Mammary epithelial cell (primary cell): Measurements from ENCODE around the gene CACNA1D.

Experiments used
- CTCF ChIP-seq, 2 donors: IDR thresholded peaks in 1 of 2; conservative IDR thresholded peaks in 1 of 2; 2 replicates each; pipeline ENCODE4 v1.5.1; 2011 to 2012; ENCODE audit warnings: inconsistent platforms in 2 of 2, low read length in 2 of 2, mild to moderate bottlenecking in 2 of 2, control low read depth in 1 of 2, low read depth in 1 of 2; ENCODE audit not compliant: insufficient read depth in 1 of 2; ENCODE audit errors: extremely low read depth in 1 of 2
- EZH2 ChIP-seq: IDR thresholded peaks from 2 replicates; pipeline ENCODE4 v1.6.1; 2012; ENCODE audit warnings: low read length, inconsistent platforms, borderline replicate concordance

- no peak for TF ChIP-seq CTCF (conservative IDR thresholded peaks at IDR 0.05 in 1 of 2, IDR thresholded peaks at IDR 0.05 in 1 of 2; ENCODE audit: extremely low read depth in 1 of 2, insufficient read depth in 1 of 2, low read depth in 1 of 2, low read length in 2 of 2)
- no peak for TF ChIP-seq EZH2
Observed at GRCh38 chr3:53805463-53806159, 311.2 kb downstream of the CACNA1D start.
